Spinal cord (tissue), 10 donors: ENCODE results near the gene FITM1. TPM values are rescaled to one million over a fixed set of nuclear protein-coding genes. Genes with fewer than 3 reads are reported as not detected.

Experiments
- DNase-seq, 6 donors: peaks; one replicate each; pipeline versions ENCODE4 v3.0.0 to v3.0.0-alpha.2; 2013 to 2015; ENCODE audit warnings: low spot score in 6 of 6, low read depth in 4 of 6
- H3K27ac ChIP-seq: one replicate; pipeline ENCODE4 v1.5.1; 2013; ENCODE audit warnings: low read depth, low read length, control low read depth
- H3K27me3 ChIP-seq: one replicate; pipeline ENCODE4 v1.6.1; 2013; ENCODE audit warnings: low read length; ENCODE audit not compliant: control insufficient read depth, insufficient read depth
- H3K36me3 ChIP-seq: one replicate; pipeline ENCODE4 v1.6.1; 2013; ENCODE audit warnings: low read length; ENCODE audit not compliant: control insufficient read depth, insufficient read depth
- H3K4me1 ChIP-seq: one replicate; pipeline ENCODE4 v1.6.1; 2013; ENCODE audit warnings: low read length; ENCODE audit not compliant: control insufficient read depth, insufficient read depth
- H3K4me3 ChIP-seq: one replicate; pipeline ENCODE4 v1.5.1; 2013; ENCODE audit warnings: low read depth, low read length, control low read depth
- H3K9me3 ChIP-seq: one replicate; pipeline ENCODE4 v1.6.1; 2013; ENCODE audit warnings: low read length; ENCODE audit not compliant: control insufficient read depth, insufficient read depth
- WGBS: methylation state at CpG from one replicate; pipeline ENCODE4 v1.1.5; 2013; ENCODE audit warnings: missing lambda C conversion rate; ENCODE audit not compliant: insufficient coverage; 5-methylcytosine and 5-hydroxymethylcytosine counted together
- polyA plus RNA-seq, 2 donors: library from polyadenylated mRNA; unstranded; fragments of 120-200 nt; gene quantifications; one replicate each; pipeline ENCODE4 v1.2.1, GENCODE V29; 2013; ENCODE audit not compliant: insufficient read length in 2 of 2
- total RNA-seq, 2 donors: library from RNA; depleted of rRNA in 1 of 2; stranded (reverse); fragments of 120-200 nt in 1 of 2; fragments of >200 nt in 1 of 2; gene quantifications; one replicate each; pipeline versions ENCODE4 v1.2.3 to v1.2.4, GENCODE V29; 2013 to 2014
- donor health status: healthy.

Gene FITM1
- total and polyA plus RNA-seq, 4 donors = 0.77 to 1.2 (median 1.1) TPM; not detected in 1

DNA sequence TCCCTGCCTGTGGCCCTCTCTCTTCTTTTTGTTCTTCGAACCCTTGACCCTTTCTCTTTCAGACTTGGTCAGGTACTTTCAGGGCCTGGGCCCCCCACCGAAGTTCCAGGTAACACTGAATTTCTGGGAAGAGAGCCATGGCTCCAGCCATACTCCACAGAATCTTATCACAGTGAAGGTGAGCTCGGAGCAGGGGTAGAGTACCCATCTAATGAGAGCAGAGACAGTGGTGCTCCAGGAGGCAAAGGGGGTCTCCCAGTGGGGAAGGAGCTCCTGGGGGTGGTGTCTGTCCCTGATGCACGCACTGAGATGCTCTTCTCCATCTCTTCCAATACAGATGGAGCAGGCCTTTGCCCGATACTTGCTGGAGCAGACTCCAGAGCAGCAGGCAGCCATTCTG lies 35.3 kb downstream of the FITM1 start:
- Histone ChIP-seq H3K27ac (no peak overlapping the region), H3K4me1 (peaks cover 29% of the 10 kb centered on the region), H3K36me3 (peaks cover 51% of the 10 kb centered on the region), H3K9me3 (no peaks in the 10 kb centered on the region), H3K4me3 (no peak overlapping the region), H3K27me3 (no peaks in the 10 kb centered on the region)
- 95% methylated on average over 3 of the region's 5 CpGs for WGBS
- no peak for DNase-seq

- Histone ChIP-seq H3K9me3 (no peaks in the 10 kb centered on the region), H3K27ac (no peak overlapping the region), H3K36me3 (peaks cover 45% of the 10 kb centered on the region), H3K27me3 (no peaks in the 10 kb centered on the region), H3K4me3 (no peak overlapping the region), H3K4me1 (peaks cover 29% of the 10 kb centered on the region)
- 91% methylated on average over 3 of the region's 3 CpGs for WGBS
- DNase-seq = no peak
Observed at GRCh38 chr14:24167469-24168114, 37.1 kb downstream of the FITM1 start.

DNA sequence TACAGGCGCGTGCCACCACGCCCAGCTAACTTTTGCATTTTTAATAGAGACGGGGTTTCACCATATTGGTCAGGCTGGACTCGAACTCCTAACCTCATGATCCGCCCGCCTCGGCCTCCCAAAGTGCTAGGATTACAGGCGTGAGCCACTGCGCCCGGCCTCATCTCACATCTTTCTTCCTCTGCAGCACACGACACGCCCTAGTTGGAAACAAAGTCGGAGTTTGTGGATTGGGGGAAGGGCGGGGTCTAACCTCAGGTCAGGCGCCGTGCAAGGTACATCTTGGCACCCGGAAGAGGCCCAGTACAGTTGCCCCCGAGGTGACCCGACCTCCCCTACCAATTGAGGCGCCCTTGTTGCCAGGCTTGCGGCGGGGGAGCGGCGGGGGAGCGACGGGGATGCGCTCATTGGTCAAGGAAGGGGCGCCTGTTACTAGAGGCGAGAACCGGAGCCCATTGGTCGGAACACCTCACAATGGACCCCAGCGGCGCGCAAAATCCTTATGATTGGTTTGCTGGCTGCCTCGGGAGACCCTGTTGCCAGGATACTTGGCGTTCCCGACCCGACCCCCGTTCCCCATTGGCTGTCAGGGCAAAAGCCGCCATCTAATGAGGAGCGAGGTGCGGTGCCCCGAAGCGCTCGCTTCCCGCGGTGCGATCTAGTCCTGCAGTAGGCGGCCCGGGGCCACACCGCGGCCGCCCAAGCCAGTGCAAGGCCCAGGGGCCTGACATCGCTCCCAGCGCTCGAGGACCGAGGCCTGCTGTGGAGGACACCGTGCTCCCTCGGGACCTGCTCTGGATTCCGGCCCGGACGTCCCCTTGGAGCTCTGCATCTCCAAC lies 41.2 kb downstream of the FITM1 start, which contains the start of gene REC8:
Gene REC8, plus strand, starts transcription at position 659 of the 839 bp plus-strand sequence. CDS start 473 bp downstream, outside the sequence.
- Histone ChIP-seq H3K27ac (peak within 1 kb of the TSS; percentile 79), H3K4me3 (peak within 1 kb of the TSS; percentile 79), H3K27me3 (no peaks in the 10 kb centered on the region), H3K9me3 (no peaks in the 10 kb centered on the region), H3K4me1 (peaks cover 34% of the 10 kb centered on the region), H3K36me3 (peaks cover 41% of the 10 kb centered on the region)
- DNase-seq = peak; percentile 86 to 99 (median 96)
- WGBS = 6% methylated on average over 55 of the region's 63 CpGs

- Histone ChIP-seq H3K4me3 (peak overlapping the region; percentile 79), H3K27me3 (no peaks in the 10 kb centered on the region), H3K27ac (peak overlapping the region; percentile 79), H3K4me1 (peaks cover 34% of the 10 kb centered on the region), H3K36me3 (peaks cover 45% of the 10 kb centered on the region), H3K9me3 (no peaks in the 10 kb centered on the region)
- DNase-seq = peak in 2 of 6 donors; percentile 69 to 71
- WGBS = under 1% methylated on average over 28 of the region's 30 CpGs
Observed at GRCh38 chr14:24172261-24172860, 41.9 kb downstream of the FITM1 start.

GRCh38 chr14:24172871-24173281 lies 42.4 kb downstream of the FITM1 start:
- peaks cover 50% of the 10 kb centered on the region for H3K36me3 ChIP-seq
- no peaks in the 10 kb centered on the region for H3K9me3 ChIP-seq
- no peaks in the 10 kb centered on the region for H3K27me3 ChIP-seq
- peaks cover 34% of the 10 kb centered on the region for H3K4me1 ChIP-seq
- H3K4me3 ChIP-seq = peak overlapping the region; percentile 79
- WGBS = 23% methylated on average over 19 of the region's 20 CpGs
- H3K27ac ChIP-seq = peak overlapping the region; percentile 79
- DNase-seq = peak in 1 of 6 donors; percentile 53

GRCh38 chr14:24176599-24176998 lies 46.1 kb downstream of the FITM1 start:
- Histone ChIP-seq H3K36me3 (peaks cover 86% of the 10 kb centered on the region), H3K27me3 (no peaks in the 10 kb centered on the region), H3K27ac (no peak overlapping the region), H3K4me1 (peaks cover 33% of the 10 kb centered on the region), H3K4me3 (no peak overlapping the region), H3K9me3 (no peaks in the 10 kb centered on the region)
- WGBS = 89% methylated on average over 5 of the region's 5 CpGs
- DNase-seq = no peak

DNA sequence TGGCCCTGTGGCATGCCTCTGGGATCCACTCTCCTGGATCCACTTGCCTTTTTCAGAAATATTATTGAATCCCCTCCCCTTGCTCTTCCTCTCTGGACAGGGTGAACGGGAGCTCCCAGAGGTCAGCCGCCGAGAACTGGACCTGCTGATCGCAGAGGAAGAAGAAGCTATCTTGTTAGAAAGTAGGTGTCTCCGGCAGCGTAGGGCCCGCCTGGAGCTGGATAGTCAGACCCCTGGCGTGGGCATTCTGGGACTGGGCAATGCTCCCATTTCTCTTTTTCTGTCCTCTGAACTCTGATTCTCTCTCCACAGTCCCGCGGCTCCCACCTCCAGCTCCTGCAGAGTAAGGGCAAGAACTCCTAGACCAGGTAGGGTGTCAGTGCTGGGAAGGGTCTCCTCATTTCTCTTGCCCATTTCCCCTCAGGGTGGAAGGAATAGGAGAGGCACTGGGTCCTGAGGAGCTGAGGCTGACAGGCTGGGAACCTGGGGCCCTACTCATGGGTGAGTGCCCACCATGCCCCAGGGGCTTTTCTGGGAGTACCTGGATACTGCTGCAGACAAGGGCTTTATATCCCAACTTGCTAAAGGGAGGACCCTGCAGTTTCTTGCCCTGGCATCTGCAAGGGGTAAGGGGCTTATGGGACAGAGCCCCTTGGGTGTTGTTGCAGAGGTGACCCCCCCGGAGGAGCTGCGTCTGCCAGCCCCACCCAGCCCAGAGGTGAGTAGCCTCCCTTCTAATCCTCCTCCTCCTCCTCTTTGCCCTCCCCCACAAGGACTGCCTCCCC lies 46.8 kb downstream of the FITM1 start:
- no peak for DNase-seq
- H3K27ac ChIP-seq = no peak overlapping the region
- no peaks in the 10 kb centered on the region for H3K9me3 ChIP-seq
- H3K4me3 ChIP-seq = no peak overlapping the region
- H3K27me3 ChIP-seq = no peaks in the 10 kb centered on the region
- peaks cover 27% of the 10 kb centered on the region for H3K4me1 ChIP-seq
- H3K36me3 ChIP-seq = peaks cover 92% of the 10 kb centered on the region
- WGBS = 93% methylated on average over 3 of the region's 12 CpGs

DNA sequence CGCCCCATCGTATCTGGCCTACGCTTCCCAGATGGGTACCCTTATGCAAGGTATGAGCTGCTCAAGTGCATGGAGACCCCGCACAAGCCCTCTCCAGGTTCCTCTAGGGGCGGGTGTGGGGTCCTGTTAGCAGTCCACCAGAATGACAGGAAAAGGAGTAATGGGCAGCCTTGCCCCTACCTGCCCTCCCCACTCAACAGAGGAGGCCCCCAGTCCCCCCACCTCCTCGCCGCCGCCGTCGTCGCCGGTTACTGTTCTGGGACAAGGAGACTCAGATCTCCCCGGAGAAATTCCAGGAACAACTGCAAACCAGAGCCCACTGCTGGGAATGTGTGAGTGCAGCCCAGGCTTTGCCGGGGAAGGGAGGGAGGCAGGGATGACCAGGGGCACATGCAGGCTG lies 47.4 kb downstream of the FITM1 start:
- no peak for DNase-seq
- Histone ChIP-seq H3K9me3 (no peaks in the 10 kb centered on the region), H3K36me3 (peaks cover 95% of the 10 kb centered on the region), H3K27ac (no peak overlapping the region), H3K4me1 (peaks cover 21% of the 10 kb centered on the region), H3K27me3 (no peaks in the 10 kb centered on the region), H3K4me3 (no peak overlapping the region)
- 89% methylated on average over 3 of the region's 14 CpGs for WGBS
